Vagina (tissue), 2 donors: ENCODE results near the gene CNIH1. TPM values are rescaled to one million over a fixed set of nuclear protein-coding genes. Genes with fewer than 3 reads are reported as not detected.
A peak's percentile ranks its signal among the peaks of the same experiment; 100 is the strongest.

Experiments
- DNase-seq, 2 donors: peaks; one replicate each; pipeline ENCODE4 v3.0.0-alpha.2; 2017; ENCODE audit errors: extremely low spot score in 2 of 2
- H3K27ac ChIP-seq: fragments of 200-600 bp; sonication (generic); one replicate; pipeline ENCODE4 v1.5.1; 2019
- H3K27me3 ChIP-seq: fragments of 200-600 bp; sonication (generic); one replicate; pipeline ENCODE4 v1.5.1; 2019
- H3K36me3 ChIP-seq, 2 donors: fragments of 200-600 bp; sonication (generic); one replicate each; pipeline ENCODE4 v1.5.1; 2017 to 2019
- H3K4me1 ChIP-seq: fragments of 200-600 bp; sonication (generic); one replicate; pipeline ENCODE4 v1.5.1; 2019
- H3K4me3 ChIP-seq, 2 donors: fragments of 200-600 bp; sonication (generic); 1 replicate in 1 of 2; 2 replicates in 1 of 2; pipeline ENCODE4 v1.5.1; 2016 to 2019
- H3K9me3 ChIP-seq: fragments of 200-600 bp; sonication (generic); one replicate; pipeline ENCODE4 v1.5.1; 2019
- CTCF ChIP-seq, 3 experiments: fragments of 450-650 bp in 2 of 3; fragments of 200-600 bp in 1 of 3; sonication (generic) in 1 of 3; IDR thresholded peaks; one replicate each; pipeline ENCODE4 v1.5.1; 2017 to 2019; ENCODE audit warnings: antibody characterized with exemption in 3 of 3, mild to moderate bottlenecking in 2 of 3, moderate library complexity in 2 of 3
- POLR2A ChIP-seq, 2 donors: fragments of 450-650 bp; IDR thresholded peaks; one replicate each; pipeline ENCODE4 v1.6.1; 2017; ENCODE audit warnings: antibody characterized with exemption in 2 of 2, mild to moderate bottlenecking in 2 of 2, moderate library complexity in 2 of 2
- POLR2AphosphoS5 ChIP-seq, 2 donors: sonication (generic); formaldehyde crosslinking; IDR thresholded peaks; one replicate each; pipeline ENCODE4 v1.9.0; 2017; ENCODE audit warnings: antibody characterized with exemption in 2 of 2, mild to moderate bottlenecking in 2 of 2, low read depth in 1 of 2; ENCODE audit not compliant: insufficient read depth in 1 of 2
- intact Hi-C: fragments of 100-400 bp; cut with DNase I; formaldehyde crosslinking; loops from one replicate; pipeline ENCODE4 v1.15.1; 2023
- total RNA-seq: library from RNA; depleted of rRNA; stranded (reverse); fragments of >200 nt; gene quantifications from one replicate; pipeline ENCODE4 v1.2.3, GENCODE V29; 2016

CNIH1 gene
- total RNA-seq, 1 donor from 2014 or later, result 124 TPM

GRCh38 chr14:54451121-54451601 is 10.0 kb upstream of the CNIH1 start:
- Histone ChIP-seq H3K27me3 (no peaks in the 10 kb centered on the region), H3K4me3 (no peak overlapping the region), H3K27ac (no peak overlapping the region), H3K9me3 (no peaks in the 10 kb centered on the region), H3K4me1 (peaks cover 20% of the 10 kb centered on the region), H3K36me3 (no peaks in the 10 kb centered on the region)
- DNase-seq, result no peak
- no peak for TF ChIP-seq POLR2AphosphoS5 (IDR thresholded peaks at IDR 0.05; ENCODE audit: insufficient read depth in 1 of 2, low read depth in 1 of 2)
- TF ChIP-seq POLR2A (IDR thresholded peaks at IDR 0.05), result no peak
- TF ChIP-seq CTCF (IDR thresholded peaks at IDR 0.05), result no peak
- intact Hi-C loops, result no loop called here

- Histone ChIP-seq H3K4me1 (peaks cover 26% of the 10 kb centered on the region), H3K4me3 (no peak overlapping the region), H3K27ac (peak overlapping the region; percentile 43), H3K9me3 (no peaks in the 10 kb centered on the region), H3K36me3 (no peaks in the 10 kb centered on the region), H3K27me3 (no peaks in the 10 kb centered on the region)
- no peak for DNase-seq
- TF ChIP-seq POLR2AphosphoS5 (IDR thresholded peaks at IDR 0.05; ENCODE audit: insufficient read depth in 1 of 2, low read depth in 1 of 2), result no peak
- no peak for TF ChIP-seq CTCF (IDR thresholded peaks at IDR 0.05)
- TF ChIP-seq POLR2A (IDR thresholded peaks at IDR 0.05), result no peak
- intact Hi-C loops, result no loop called here
Observed at GRCh38 chr14:54450535-54450934, 9.4 kb upstream of the CNIH1 start.

- Histone ChIP-seq H3K27me3 (no peaks in the 10 kb centered on the region), H3K36me3 (no peaks in the 10 kb centered on the region), H3K4me3 (no peak overlapping the region), H3K9me3 (no peaks in the 10 kb centered on the region), H3K27ac (no peak overlapping the region), H3K4me1 (peaks cover 39% of the 10 kb centered on the region)
- no peak for DNase-seq
- TF ChIP-seq POLR2AphosphoS5 (IDR thresholded peaks at IDR 0.05; ENCODE audit: insufficient read depth in 1 of 2, low read depth in 1 of 2) (no peak), CTCF (IDR thresholded peaks at IDR 0.05) (no peak), POLR2A (IDR thresholded peaks at IDR 0.05) (no peak)
- intact Hi-C loops, result no loop called here
Observed at GRCh38 chr14:54447231-54447692, 6.1 kb upstream of the CNIH1 start.

- no peaks in the 10 kb centered on the region for H3K27me3 ChIP-seq
- no peaks in the 10 kb centered on the region for H3K36me3 ChIP-seq
- TF ChIP-seq POLR2A (IDR thresholded peaks at IDR 0.05) (no peak), CTCF (IDR thresholded peaks at IDR 0.05) (no peak), POLR2AphosphoS5 (IDR thresholded peaks at IDR 0.05; ENCODE audit: insufficient read depth in 1 of 2, low read depth in 1 of 2) (no peak)
- intact Hi-C loops, result no loop called here
- H3K4me1 ChIP-seq, result peaks cover 44% of the 10 kb centered on the region
- H3K27ac ChIP-seq, result no peak overlapping the region
- DNase-seq, result no peak
- H3K4me3 ChIP-seq, result no peak overlapping the region
- H3K9me3 ChIP-seq, result no peaks in the 10 kb centered on the region
Observed at GRCh38 chr14:54446161-54446693, 5.1 kb upstream of the CNIH1 start.

GRCh38 chr14:54444681-54445080 is 3.5 kb upstream of the CNIH1 start:
- no peaks in the 10 kb centered on the region for H3K36me3 ChIP-seq
- intact Hi-C loops, result no loop called here

More at GRCh38 chr14:54444681-54445080, 3.5 kb upstream of the CNIH1 start:
- no peak for TF ChIP-seq POLR2A (IDR thresholded peaks at IDR 0.05)
- no peak for TF ChIP-seq POLR2AphosphoS5 (IDR thresholded peaks at IDR 0.05; ENCODE audit: insufficient read depth in 1 of 2, low read depth in 1 of 2)
- no peak for TF ChIP-seq CTCF (IDR thresholded peaks at IDR 0.05)
- no peaks in the 10 kb centered on the region for H3K9me3 ChIP-seq
- no peak for DNase-seq
- H3K27ac ChIP-seq, result peak overlapping the region; percentile 64
- no peak overlapping the region for H3K4me3 ChIP-seq
- no peaks in the 10 kb centered on the region for H3K27me3 ChIP-seq
- peaks cover 39% of the 10 kb centered on the region for H3K4me1 ChIP-seq
